ENCODE data around the gene SKAP2. TPM values are rescaled to one million over a fixed set of nuclear protein-coding genes. Genes with fewer than 3 reads are reported as not detected.

The SKAP2 gene
- total and polyA plus RNA-seq, 2 donors (not counting 3 experiments of a cell fraction or from before 2014, with no cell fraction given), result 4.0 to 27.6 TPM

DNA sequence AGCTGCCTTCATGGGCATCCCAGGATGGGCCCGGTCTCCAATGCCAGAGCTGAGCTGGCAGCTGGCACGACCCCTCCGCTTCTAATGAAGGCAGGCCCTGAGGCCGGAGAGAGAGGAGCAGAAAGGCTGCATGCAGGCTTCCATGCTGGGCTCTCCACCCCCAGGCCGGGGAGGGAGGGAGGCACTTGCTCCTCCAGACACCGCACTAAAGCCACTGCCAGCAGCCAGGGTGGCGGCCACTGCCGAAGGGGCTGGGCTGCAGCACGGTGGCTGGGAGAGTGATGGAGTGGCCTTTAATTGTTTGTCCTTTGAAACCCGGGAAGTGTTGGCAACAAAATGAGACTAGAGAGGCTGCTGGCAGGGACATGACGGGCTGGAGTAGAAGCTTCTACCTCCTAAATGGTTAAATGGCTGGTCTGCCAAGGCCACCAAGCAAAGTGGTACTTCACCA lies 236.5 kb downstream of the SKAP2 start:
- Histone ChIP-seq H3K36me3 (ENCODE audit: control insufficient read depth in 2 of 2, extremely low read depth in 1 of 2, insufficient read depth in 2 of 2, low read length in 2 of 2) (no peaks in the 10 kb centered on the region), H3K27me3 (ENCODE audit: control insufficient read depth in 2 of 2, insufficient read depth in 2 of 2, low read length in 2 of 2) (no peaks in the 10 kb centered on the region), H4K20me1 (replicated peaks; ENCODE audit: control insufficient read depth, extremely low read depth, insufficient read depth, low read length) (no peaks in the 10 kb centered on the region), H3K9me1 (replicated peaks; ENCODE audit: control insufficient read depth, extremely low read depth, insufficient read depth, low read length) (no peaks in the 10 kb centered on the region), H3K4me3 (replicated peaks in 1 of 3; ENCODE audit: insufficient read depth in 1 of 3, low read depth in 1 of 3, low read length in 3 of 3) (no peak overlapping the region), H3K9ac (replicated peaks; ENCODE audit: extremely low read depth, insufficient read depth, low read length) (no peak overlapping the region), H3K4me2 (ENCODE audit: insufficient read depth, low read length) (no peak overlapping the region), H2AFZ (ENCODE audit: low read depth, low read length) (no peak overlapping the region), H3K4me1 (ENCODE audit: control insufficient read depth, extremely low read depth, insufficient read depth, low read length) (no peaks in the 10 kb centered on the region), H3K27ac (ENCODE audit: insufficient read depth, low read depth, low read length) (no peak overlapping the region), H3K9me3 (replicated peaks; ENCODE audit: control insufficient read depth, insufficient read depth, low read length) (no peaks in the 10 kb centered on the region), H3K79me2 (ENCODE audit: control insufficient read depth, insufficient read depth, low read length) (no peaks in the 10 kb centered on the region)
- CTCF ChIA-PET, result interaction anchor here (1.0 to 1.4 kb wide), 3 partner anchors 21 to 735 kb away, joined by 3 read pairs; no protein-coding TSS in a partner anchor
- POLR2A ChIA-PET, result no interaction called here
- intact Hi-C loops (cut with micrococcal nuclease), result no loop called here
- BruUV-seq (replicated peaks), result no TSS peak
- TF ChIP-seq MYC (IDR thresholded peaks at IDR 0.05; ENCODE audit: low read depth, low read length) (no peak), POLR2AphosphoS5 (IDR thresholded peaks at IDR 0.05; ENCODE audit: insufficient read depth, low read depth, low read length) (no peak), POLR2A (IDR thresholded peaks at IDR 0.05; ENCODE audit: low read depth, low read length) (no peak), MAX (IDR thresholded peaks at IDR 0.05; ENCODE audit: insufficient read depth, insufficient read length) (no peak), JUN (IDR thresholded peaks at IDR 0.05; ENCODE audit: borderline replicate concordance, insufficient read depth, insufficient read length, low read depth) (no peak), EZH2 (IDR thresholded peaks at IDR 0.05; ENCODE audit: borderline replicate concordance, low read depth, low read length, severe bottlenecking) (no peak), FOS (IDR thresholded peaks at IDR 0.05; ENCODE audit: borderline replicate concordance, insufficient read depth, low read length) (no peak), CTCF (IDR thresholded peaks at IDR 0.05; ENCODE audit: extremely low read depth in 1 of 2, insufficient read depth in 1 of 2, low read depth in 1 of 2, low read length in 2 of 2) (no peak), GATA2 (IDR thresholded peaks at IDR 0.05; ENCODE audit: insufficient read depth, insufficient read length, low read depth, low read length) (no peak)
- no peak for FAIRE-seq
- DNase-seq (ENCODE audit: low read depth, low spot score), result no peak
- dilution Hi-C loops (cut with MboI; ENCODE audit: extremely low pct_ligation_motif_present, low sequenced_read_pairs), result no loop called here
